ENCODE data around the gene TMEM131L. TPM values are rescaled to one million over a fixed set of nuclear protein-coding genes. Genes with fewer than 3 reads are reported as not detected.
A peak's percentile ranks its signal among the peaks of the same experiment; 100 is the strongest.

TMEM131L gene
- total RNA-seq, 1 experiment from 2014 or later, result 14.6 TPM

- H3K23ac ChIP-seq (ENCODE audit: insufficient read length, low read depth, low read length), result no peak overlapping the region
- H3K27ac ChIP-seq (ENCODE audit: insufficient read length, low read depth, low read length), result no peak overlapping the region
- no peak overlapping the region for H3K18ac ChIP-seq (ENCODE audit: insufficient read length, low read depth, low read length)
- no peak overlapping the region for H2BK5ac ChIP-seq (ENCODE audit: insufficient read length, low read length)
- H2BK120ac ChIP-seq (ENCODE audit: low read depth, low read length, poor library complexity, severe bottlenecking), result no peak overlapping the region
- H3K4me1 Mint-ChIP-seq, result peaks cover 21 to 30% of the 10 kb centered on the region in 2 experiments
- H3K36me3 Mint-ChIP-seq (ENCODE audit: insufficient read depth in 1 of 3, low read depth in 3 of 3), result peaks cover 32 to 59% (median 54%) of the 10 kb centered on the region in 3 experiments
- H2BK12ac ChIP-seq (ENCODE audit: insufficient read length, low read depth, low read length), result no peak overlapping the region
- no peak overlapping the region for H2AFZ ChIP-seq (ENCODE audit: low read length)
- no peak overlapping the region for H2BK20ac ChIP-seq (ENCODE audit: low read depth, low read length, poor library complexity, severe bottlenecking)
- H4K91ac ChIP-seq (ENCODE audit: insufficient read length, low read depth, low read length), result no peak overlapping the region
- no peak overlapping the region for H3K56ac ChIP-seq (ENCODE audit: insufficient read length, low read depth, low read length)
- H3K4me1 ChIP-seq (ENCODE audit: insufficient read depth, low read length), result peaks cover 4% of the 10 kb centered on the region; the same call in 1 of the 2 replicates
- no peak overlapping the region for H3K9ac ChIP-seq (ENCODE audit: extremely low read depth, insufficient read length, low read length)
- H3K9me3 ChIP-seq (ENCODE audit: control insufficient read depth, low read depth, low read length), result no peaks in the 10 kb centered on the region
- H3T11ph ChIP-seq (ENCODE audit: low read length), result no peak overlapping the region
- peak overlapping the region in 1 of 3 experiments; percentile 94; a peak in 3 of 7 replicates for H3K27ac Mint-ChIP-seq
- no peak for DNase-seq
- no peak for TF ChIP-seq CTCF (conservative IDR thresholded peaks at IDR 0.05)
- no peak overlapping the region for H3K4me2 ChIP-seq (ENCODE audit: insufficient read depth, insufficient read length, low read length)
- no peaks in the 10 kb centered on the region for H3K27me3 Mint-ChIP-seq (ENCODE audit: low read depth)
- no peak overlapping the region for H3K14ac ChIP-seq (ENCODE audit: insufficient read depth, low read length)
- H3K23me2 ChIP-seq (ENCODE audit: insufficient read length, low read depth, low read length, poor library complexity, severe bottlenecking), result no peaks in the 10 kb centered on the region
- H3K4me3 Mint-ChIP-seq, result no peak overlapping the region
- H2AK5ac ChIP-seq (ENCODE audit: insufficient read length, low read length), result no peak overlapping the region
- H3K4ac ChIP-seq (ENCODE audit: low read depth, low read length), result no peak overlapping the region
- no peaks in the 10 kb centered on the region for H4K20me1 ChIP-seq (ENCODE audit: control insufficient read depth, insufficient read depth, insufficient read length)
- no peak overlapping the region for H4K5ac ChIP-seq (ENCODE audit: insufficient read length, low read depth, low read length)
- H4K8ac ChIP-seq (replicated peaks; ENCODE audit: insufficient read length, low read depth, low read length), result no peak overlapping the region
- no peaks in the 10 kb centered on the region for H3K27me3 ChIP-seq (ENCODE audit: insufficient read depth, low read length)
- H3K9me3 Mint-ChIP-seq, result peaks cover 0 to 3% of the 10 kb centered on the region in 2 experiments; a peak in 1 of 5 replicates
- no peaks in the 10 kb centered on the region for H3K79me2 ChIP-seq (ENCODE audit: insufficient read depth, low read length)
- no peak overlapping the region for H2BK15ac ChIP-seq (ENCODE audit: low read depth, low read length)
- H3K79me1 ChIP-seq (ENCODE audit: insufficient read depth, low read depth, low read length, poor library complexity, severe bottlenecking), result no peaks in the 10 kb centered on the region
- no CpG with 5 or more reads among the region's 1 CpG for WGBS (ENCODE audit: extremely low coverage, insufficient read length, low lambda C conversion rate)
Measured at GRCh38 chr4:153620352-153620751, 154.2 kb downstream of the TMEM131L start.

Measured in H9 (cell line).